ENCODE measurements around the gene TMEM98. TPM values are rescaled to one million over a fixed set of nuclear protein-coding genes. Genes with fewer than 3 reads are reported as not detected.

The TMEM98 gene
- total and polyA plus RNA-seq, 2 donors from 2014 or later, result 44.0 to 57.1 TPM

GRCh38 chr17:32903774-32904673 is 23.9 kb upstream of the TMEM98 start:
- no peak overlapping the region for H3K27ac ChIP-seq (ENCODE audit: low read depth in 2 of 2, low read length in 2 of 2)
- intact Hi-C loops (cut with DNase I), result loop anchor here (10.0 kb wide), 1 partner anchor 119 kb away; no protein-coding TSS in a partner anchor
- no peaks in the 10 kb centered on the region for H3K4me1 ChIP-seq (ENCODE audit: control insufficient read depth in 2 of 3, insufficient read depth in 2 of 3, low read depth in 1 of 3, low read length in 3 of 3)
- no peak for TF ChIP-seq CTCF (IDR thresholded peaks at IDR 0.05; ENCODE audit: borderline replicate concordance, extremely low read depth, insufficient read depth)
- H3K27me3 ChIP-seq (ENCODE audit: control insufficient read depth, insufficient read depth, low read length), result no peaks in the 10 kb centered on the region
- DNase-seq (no peak), FAIRE-seq (no peak)
- H3K4me3 ChIP-seq (ENCODE audit: low read length in 3 of 3), result no peak overlapping the region
- no peaks in the 10 kb centered on the region for H3K9me3 ChIP-seq (ENCODE audit: control insufficient read depth in 2 of 3, insufficient read depth in 1 of 3, low read length in 3 of 3)
- no peaks in the 10 kb centered on the region for H3K36me3 ChIP-seq (ENCODE audit: control insufficient read depth in 2 of 3, insufficient read depth in 3 of 3, low read length in 3 of 3)
- H3K9ac ChIP-seq (ENCODE audit: low read length in 3 of 3), result no peak overlapping the region

DNA sequence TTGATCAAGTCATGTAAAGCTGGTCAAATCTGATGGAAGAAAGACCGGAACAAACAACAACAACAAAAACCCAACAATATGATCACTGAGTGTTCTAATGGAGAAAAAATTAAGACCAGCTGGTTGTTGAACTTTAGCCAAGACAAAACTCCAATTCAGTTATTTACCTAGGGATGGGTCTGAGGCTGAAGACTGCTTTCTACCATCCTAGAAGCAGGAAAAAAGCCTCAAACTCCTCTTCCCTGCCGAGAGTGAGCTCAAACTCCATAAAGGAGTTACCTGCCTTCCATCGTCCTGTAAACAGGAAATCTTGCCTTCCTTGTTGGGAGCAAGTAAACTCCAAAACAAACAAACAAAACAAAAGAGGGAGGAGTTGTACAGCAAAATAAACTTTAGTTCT is 23.1 kb upstream of the TMEM98 start:
- no peak for TF ChIP-seq CTCF (IDR thresholded peaks at IDR 0.05; ENCODE audit: borderline replicate concordance, extremely low read depth, insufficient read depth)
- DNase-seq, result no peak
- no peak overlapping the region for H3K9ac ChIP-seq (ENCODE audit: low read length in 3 of 3)
- no peaks in the 10 kb centered on the region for H3K9me3 ChIP-seq (ENCODE audit: control insufficient read depth in 2 of 3, insufficient read depth in 1 of 3, low read length in 3 of 3)
- no peaks in the 10 kb centered on the region for H3K27me3 ChIP-seq (ENCODE audit: control insufficient read depth, insufficient read depth, low read length)
- no peak overlapping the region for H3K27ac ChIP-seq (ENCODE audit: low read depth in 2 of 2, low read length in 2 of 2)
- no peaks in the 10 kb centered on the region for H3K36me3 ChIP-seq (ENCODE audit: control insufficient read depth in 2 of 3, insufficient read depth in 3 of 3, low read length in 3 of 3)
- FAIRE-seq, result no peak
- no peaks in the 10 kb centered on the region for H3K4me1 ChIP-seq (ENCODE audit: control insufficient read depth in 2 of 3, insufficient read depth in 2 of 3, low read depth in 1 of 3, low read length in 3 of 3)
- no peak overlapping the region for H3K4me3 ChIP-seq (ENCODE audit: low read length in 3 of 3)
- intact Hi-C loops (cut with DNase I), result loop anchor here (10.0 kb wide), 1 partner anchor 120 kb away; no protein-coding TSS in a partner anchor

GRCh38 chr17:32907583-32907982 is 20.4 kb upstream of the TMEM98 start:
- no peak overlapping the region for H3K27ac ChIP-seq (ENCODE audit: low read depth in 2 of 2, low read length in 2 of 2)
- FAIRE-seq (no peak), DNase-seq (no peak)
- intact Hi-C loops (cut with DNase I), result loop anchor here (10.0 kb wide), 1 partner anchor 123 kb away; no protein-coding TSS in a partner anchor
- H3K36me3 ChIP-seq (ENCODE audit: control insufficient read depth in 2 of 3, insufficient read depth in 3 of 3, low read length in 3 of 3), result no peaks in the 10 kb centered on the region
- no peaks in the 10 kb centered on the region for H3K4me1 ChIP-seq (ENCODE audit: control insufficient read depth in 2 of 3, insufficient read depth in 2 of 3, low read depth in 1 of 3, low read length in 3 of 3)
- TF ChIP-seq CTCF (IDR thresholded peaks at IDR 0.05; ENCODE audit: borderline replicate concordance, extremely low read depth, insufficient read depth), result no peak
- no peak overlapping the region for H3K4me3 ChIP-seq (ENCODE audit: low read length in 3 of 3)
- H3K27me3 ChIP-seq (ENCODE audit: control insufficient read depth, insufficient read depth, low read length), result no peaks in the 10 kb centered on the region
- no peaks in the 10 kb centered on the region for H3K9me3 ChIP-seq (ENCODE audit: control insufficient read depth in 2 of 3, insufficient read depth in 1 of 3, low read length in 3 of 3)
- no peak overlapping the region for H3K9ac ChIP-seq (ENCODE audit: low read length in 3 of 3)
